GM18861 (cell line): ENCODE data around the gene GOLT1A.

Experiments
- ATAC-seq: cut with Tn5 transposase; IDR thresholded peaks from one replicate; pipeline ENCODE4 v1.9.1; 2021; ENCODE audit not compliant: unreplicated experiment

Gene GOLT1A

GRCh38 chr1:204221271-204221670 is 7.5 kb upstream of the GOLT1A start:
- no peak for ATAC-seq

- no peak for ATAC-seq
Measured at GRCh38 chr1:204219971-204220616, 6.3 kb upstream of the GOLT1A start.

GRCh38 chr1:204218552-204218951 is 4.8 kb upstream of the GOLT1A start:
- ATAC-seq, result no peak

- no peak for ATAC-seq
Measured at GRCh38 chr1:204217648-204218000, 3.8 kb upstream of the GOLT1A start.

DNA sequence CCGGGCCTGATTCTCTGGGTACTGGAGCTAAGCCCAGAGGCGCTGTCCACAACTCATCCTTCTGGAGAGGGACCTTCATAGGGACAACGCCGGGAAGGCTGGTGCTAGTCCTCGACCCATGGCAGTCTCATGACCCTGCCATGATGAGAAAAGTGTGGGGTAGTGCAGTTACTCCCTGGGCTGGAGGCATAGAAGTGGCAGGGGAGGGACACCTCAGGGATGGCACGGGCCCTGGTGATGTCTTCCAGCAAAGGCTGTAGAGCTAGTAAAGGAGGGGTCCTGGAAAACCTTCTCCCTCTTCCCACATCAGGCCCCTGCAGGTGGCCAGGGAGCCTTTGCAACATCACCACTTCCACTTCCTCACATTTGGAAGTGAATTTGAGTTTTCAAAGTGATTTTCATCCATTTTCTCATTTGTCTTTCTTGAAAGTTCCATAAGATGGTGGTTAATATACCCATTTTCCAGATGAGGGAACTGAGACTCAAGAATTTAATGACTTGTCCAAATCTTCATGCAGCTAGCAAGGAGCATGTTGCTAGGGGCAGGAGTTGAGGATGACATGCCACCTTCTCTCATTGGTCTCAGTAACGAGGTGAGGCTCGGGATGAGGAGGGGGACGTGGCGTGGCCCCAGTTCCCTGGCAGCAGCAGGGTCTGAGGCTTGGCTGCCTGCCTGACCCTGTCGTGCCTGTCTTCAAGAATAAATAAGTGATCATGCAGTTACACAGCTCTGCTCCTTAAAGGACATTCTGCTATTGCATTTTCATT is 3.3 kb upstream of the GOLT1A start:
- no peak for ATAC-seq

- no peak for ATAC-seq
Measured at GRCh38 chr1:204216236-204216635, 2.4 kb upstream of the GOLT1A start.

GRCh38 chr1:204212715-204213114 is 1.1 kb downstream of the GOLT1A start:
- ATAC-seq, result no peak

DNA sequence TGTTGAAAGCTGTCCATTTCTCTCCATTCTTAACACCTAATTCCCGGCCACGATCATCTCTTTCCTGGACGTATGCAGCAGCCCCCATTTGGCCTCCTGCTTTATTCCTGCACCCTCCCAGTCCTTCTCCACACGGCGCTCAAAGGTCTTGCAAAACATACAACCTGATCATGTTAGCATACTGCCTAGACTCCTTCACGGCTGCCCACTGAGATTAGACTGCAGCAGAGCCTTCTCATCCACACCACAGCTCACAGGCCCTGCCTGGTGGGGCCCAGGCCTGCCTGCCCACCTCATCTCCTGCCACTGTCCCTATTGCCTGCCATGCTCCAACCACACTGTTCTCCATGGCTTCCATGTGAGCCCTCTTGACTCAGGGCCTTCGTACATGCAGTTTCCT is 2.7 kb downstream of the GOLT1A start:
- no peak for ATAC-seq

DNA sequence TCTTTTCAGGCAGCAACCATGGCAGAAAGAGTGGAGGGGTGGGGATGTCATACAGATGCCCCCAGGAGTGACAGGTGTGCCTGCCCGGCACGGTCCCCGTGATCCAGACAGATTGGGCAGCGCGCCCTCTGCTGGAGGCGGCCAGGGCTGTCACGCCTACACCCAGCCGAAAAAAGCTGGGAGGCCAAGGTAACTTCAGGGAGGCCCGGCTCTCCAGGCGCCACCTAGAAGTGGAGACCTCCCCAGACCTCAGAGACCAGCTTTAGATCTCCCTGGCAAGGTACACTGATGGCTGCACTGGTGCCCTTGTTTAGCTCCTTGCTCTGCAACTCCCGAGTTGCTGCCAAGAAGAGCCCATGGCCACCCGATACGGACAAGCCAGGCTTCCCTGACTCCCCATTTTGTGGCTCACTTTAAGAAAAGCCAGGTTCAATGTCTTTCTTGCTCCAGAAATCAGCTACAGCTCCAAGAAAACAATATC is 6.6 kb downstream of the GOLT1A start:
- no peak for ATAC-seq

DNA sequence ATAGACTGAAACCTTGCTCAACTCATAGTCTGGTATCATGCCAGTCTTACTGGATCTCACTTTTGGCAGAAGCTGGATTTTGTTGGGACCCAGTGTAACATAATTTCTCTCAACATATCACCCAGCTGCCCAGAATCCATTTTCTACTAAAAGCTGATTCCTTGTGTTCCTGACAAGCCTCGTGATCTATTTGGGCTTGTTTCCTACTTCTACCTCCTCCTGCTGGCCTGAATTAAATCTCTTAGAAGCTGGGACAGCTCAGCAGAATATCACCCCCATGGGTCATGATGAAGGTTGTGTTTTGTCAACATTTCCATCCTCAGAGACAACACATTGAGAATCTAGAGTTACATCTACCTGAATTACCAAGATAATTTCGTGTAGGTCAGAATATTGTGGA is 7.7 kb downstream of the GOLT1A start:
- ATAC-seq, result no peak

- ATAC-seq, result no peak
Measured at GRCh38 chr1:204205486-204205885, 8.3 kb downstream of the GOLT1A start.

- no peak for ATAC-seq
Measured at GRCh38 chr1:204204944-204205343, 8.8 kb downstream of the GOLT1A start.

DNA sequence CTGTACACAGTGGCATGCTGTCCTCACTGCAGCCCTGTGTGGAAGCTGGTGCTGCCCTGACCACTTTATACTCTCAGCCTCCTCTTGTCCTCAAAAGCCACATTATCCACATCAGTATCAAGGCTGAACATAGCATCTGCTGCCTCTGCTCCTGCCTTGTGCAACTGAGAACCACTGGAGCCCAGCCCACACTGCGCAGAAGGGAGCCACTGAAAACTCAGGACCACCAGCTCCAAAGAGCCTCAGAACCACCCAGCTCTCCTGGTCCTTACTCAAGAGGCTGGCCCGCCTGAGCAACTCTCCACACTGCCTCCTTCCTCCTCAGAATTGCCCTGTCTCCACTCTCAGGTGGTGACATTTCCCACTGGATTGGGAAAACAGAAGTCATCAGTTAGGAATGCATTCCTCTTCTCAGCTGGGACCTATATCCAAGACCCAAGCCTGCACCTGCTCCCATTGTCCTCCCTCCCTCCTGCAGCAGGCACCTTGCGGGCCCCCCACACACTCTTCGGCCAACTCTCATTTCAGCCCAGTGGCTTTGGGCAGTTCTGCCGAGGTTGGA is 10.5 kb downstream of the GOLT1A start:
- no peak for ATAC-seq

DNA sequence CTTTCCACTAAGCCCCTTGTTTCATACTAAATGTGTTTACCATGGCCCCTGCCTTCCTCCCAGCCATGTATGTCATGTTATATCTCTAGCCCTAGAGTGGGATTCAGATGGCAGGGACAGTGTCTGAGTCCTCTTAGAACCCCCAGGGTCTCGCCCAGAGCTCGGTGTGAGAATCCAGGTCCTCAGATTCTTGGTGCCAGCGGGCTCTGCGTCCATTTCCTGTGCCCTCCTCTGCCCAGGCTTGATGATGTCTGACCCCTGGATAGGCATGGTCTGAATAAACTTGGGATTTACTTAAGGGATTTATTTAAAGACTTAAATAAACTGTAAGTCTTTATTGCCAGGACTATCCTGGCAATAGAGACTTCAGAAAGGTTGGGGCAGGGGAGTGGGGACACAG is 11.3 kb downstream of the GOLT1A start:
- ATAC-seq, result no peak

DNA sequence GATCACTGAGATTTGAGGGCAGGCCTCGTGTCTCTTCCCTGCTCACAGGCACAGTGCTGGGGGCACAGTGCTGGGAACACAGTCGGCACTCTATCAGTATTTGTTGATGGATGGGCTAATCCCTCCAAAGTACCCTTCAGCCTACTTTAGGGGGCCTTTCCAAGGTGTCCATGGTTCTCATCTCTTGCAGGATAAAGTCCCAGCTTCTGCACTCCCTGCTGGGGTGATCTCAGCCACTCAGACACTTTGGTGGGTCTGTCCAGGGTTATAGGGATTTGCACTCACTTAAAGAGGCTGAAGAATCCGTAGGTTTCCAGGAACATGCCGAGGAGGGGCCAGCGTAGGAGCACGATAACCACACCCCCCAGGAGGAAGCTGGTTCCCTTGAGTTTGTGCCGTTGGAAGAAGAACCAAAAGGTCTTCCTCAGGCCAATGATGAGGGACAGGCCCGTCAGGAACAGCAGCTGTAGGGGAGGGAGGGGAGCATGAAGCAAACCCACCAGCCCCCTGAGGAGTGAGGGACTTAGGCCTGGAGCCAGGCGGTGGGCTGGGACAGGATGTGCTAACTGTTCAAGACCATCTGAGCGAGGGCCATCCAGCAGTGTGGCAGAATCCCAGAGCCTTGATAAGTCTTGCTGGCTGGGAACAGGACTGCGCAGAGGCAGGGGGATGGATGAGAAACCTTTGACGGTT is 12.3 kb downstream of the GOLT1A start:
- no peak for ATAC-seq

- ATAC-seq, result no peak
Measured at GRCh38 chr1:204199579-204199978, 14.2 kb downstream of the GOLT1A start.

GRCh38 chr1:204198348-204199340 is 15.1 kb downstream of the GOLT1A start:
- ATAC-seq, result no peak

- ATAC-seq, result no peak
Measured at GRCh38 chr1:204197068-204197467, 16.7 kb downstream of the GOLT1A start.

GRCh38 chr1:204196068-204196795 is 17.6 kb downstream of the GOLT1A start, which contains the start of gene KISS1:
Gene KISS1, minus strand, starts transcription at chr1:204196491. Its CDS starts 3,615 bp downstream, at chr1:204192876.
- no peak for ATAC-seq

GRCh38 chr1:204194771-204195170 is 19.0 kb downstream of the GOLT1A start:
- no peak for ATAC-seq
